Suprapubic skin (tissue), 4 donors: ENCODE measurements around the gene TCTA.

Experiments
- EP300 ChIP-seq: sonication (generic); formaldehyde crosslinking; IDR thresholded peaks from one replicate; pipeline ENCODE4 v1.6.1; 2017; ENCODE audit warnings: antibody characterized with exemption
- POLR2A ChIP-seq, 2 donors: fragments of 450-650 bp; IDR thresholded peaks; one replicate each; pipeline ENCODE4 v1.6.1; 2017; ENCODE audit warnings: antibody characterized with exemption in 2 of 2, mild to moderate bottlenecking in 2 of 2, moderate library complexity in 2 of 2
- POLR2AphosphoS5 ChIP-seq, 3 donors: sonication (generic); formaldehyde crosslinking; IDR thresholded peaks; one replicate each; pipeline ENCODE4 v1.6.1; 2017; ENCODE audit warnings: antibody characterized with exemption in 3 of 3
- TF ChIP-seq, protein P1 (sequence below), 2 donors: fragments of 200-600 bp in 1 of 2; fragments of 450-650 bp in 1 of 2; sonication (generic) in 1 of 2; IDR thresholded peaks; one replicate each; pipeline ENCODE4 v1.5.1; 2016 to 2019; ENCODE audit warnings: antibody characterized with exemption in 2 of 2, mild to moderate bottlenecking in 1 of 2, moderate library complexity in 1 of 2

DNA sequence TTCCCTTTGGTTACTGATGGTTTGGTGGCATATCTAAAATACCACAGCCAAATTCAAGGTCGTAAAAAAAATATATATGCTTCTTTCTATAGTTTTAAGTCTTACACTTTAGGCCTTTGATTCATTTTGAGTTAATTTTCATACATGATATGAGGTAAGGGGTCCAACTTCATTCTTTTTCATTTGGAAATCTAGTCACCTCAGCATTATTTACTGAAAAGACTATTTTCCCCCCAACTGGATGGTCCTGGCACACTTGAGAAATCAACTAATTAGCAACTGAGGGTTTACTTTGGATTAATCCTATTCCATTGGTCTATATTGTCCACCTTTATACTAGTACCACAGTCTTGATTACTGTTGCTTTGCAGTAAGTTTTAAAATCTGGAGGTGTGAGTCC lies 26.6 kb upstream of the TCTA start:
- TF ChIP-seq POLR2A (IDR thresholded peaks at IDR 0.05) (no peak), POLR2AphosphoS5 (IDR thresholded peaks at IDR 0.05) (no peak), EP300 (no peak)
- TF ChIP-seq, protein P1, sequence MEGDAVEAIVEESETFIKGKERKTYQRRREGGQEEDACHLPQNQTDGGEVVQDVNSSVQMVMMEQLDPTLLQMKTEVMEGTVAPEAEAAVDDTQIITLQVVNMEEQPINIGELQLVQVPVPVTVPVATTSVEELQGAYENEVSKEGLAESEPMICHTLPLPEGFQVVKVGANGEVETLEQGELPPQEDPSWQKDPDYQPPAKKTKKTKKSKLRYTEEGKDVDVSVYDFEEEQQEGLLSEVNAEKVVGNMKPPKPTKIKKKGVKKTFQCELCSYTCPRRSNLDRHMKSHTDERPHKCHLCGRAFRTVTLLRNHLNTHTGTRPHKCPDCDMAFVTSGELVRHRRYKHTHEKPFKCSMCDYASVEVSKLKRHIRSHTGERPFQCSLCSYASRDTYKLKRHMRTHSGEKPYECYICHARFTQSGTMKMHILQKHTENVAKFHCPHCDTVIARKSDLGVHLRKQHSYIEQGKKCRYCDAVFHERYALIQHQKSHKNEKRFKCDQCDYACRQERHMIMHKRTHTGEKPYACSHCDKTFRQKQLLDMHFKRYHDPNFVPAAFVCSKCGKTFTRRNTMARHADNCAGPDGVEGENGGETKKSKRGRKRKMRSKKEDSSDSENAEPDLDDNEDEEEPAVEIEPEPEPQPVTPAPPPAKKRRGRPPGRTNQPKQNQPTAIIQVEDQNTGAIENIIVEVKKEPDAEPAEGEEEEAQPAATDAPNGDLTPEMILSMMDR (IDR thresholded peaks at IDR 0.05) = no peak
